OCI-M2 (cell line): Measurements from ENCODE around the gene L3MBTL3.
"Not testable (repeated sequence)": the region's sequence is repeated elsewhere in the genome, so short reads cannot be mapped to it uniquely, and the experiment has no call there.

Experiments used
- DNase-seq: peaks from one replicate; lab custom pipeline; 2025; ENCODE audit not compliant: unreplicated experiment; lab: John Stamatoyannopoulos, UW

L3MBTL3 gene

DNA sequence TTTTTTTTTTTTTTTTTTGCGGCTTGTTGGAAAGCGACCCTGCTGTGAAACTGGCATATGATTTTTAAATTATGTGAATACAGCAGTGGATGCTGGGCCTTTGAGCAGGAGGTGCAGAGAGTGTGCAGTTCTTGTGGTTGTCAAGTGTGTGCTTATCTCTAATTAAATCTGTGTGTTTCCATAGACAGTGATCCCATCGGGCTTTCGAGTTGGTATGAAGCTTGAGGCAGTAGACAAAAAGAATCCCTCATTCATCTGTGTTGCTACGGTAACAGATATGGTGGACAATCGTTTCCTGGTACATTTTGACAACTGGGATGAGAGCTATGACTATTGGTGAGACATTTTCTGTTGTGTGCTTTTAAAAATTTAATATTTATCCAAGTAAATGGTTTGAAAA, 52.4 kb downstream of the L3MBTL3 start:
- DNase-seq: no peak

DNA sequence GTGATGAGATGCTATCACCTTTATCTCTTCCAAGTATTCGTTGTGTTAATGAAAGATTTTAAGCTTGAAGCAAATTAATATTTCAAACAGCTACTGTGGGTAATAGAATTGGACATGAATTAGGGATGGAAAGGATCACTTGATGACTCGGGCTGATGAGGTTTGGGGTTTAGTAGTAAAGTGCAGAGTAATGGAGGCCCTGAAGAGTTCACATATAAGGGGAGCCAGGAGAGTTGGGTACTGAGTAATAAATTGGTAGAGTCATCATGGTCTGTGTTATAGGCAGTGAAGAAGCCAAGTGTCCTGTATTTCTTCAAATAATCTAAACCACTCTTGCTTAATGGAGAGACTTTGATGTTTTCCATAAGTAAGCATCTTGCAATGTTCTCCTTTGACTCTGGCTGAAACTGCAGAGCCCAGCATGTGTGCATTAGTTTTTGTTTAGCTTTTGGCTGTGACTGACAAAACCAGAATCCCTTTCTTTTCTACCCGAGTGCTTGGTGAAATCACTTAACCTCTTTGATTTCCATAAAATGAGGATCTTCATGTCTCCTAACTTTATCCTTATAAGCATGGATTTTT, 57.6 kb downstream of the L3MBTL3 start:
- DNase-seq: no peak

DNA sequence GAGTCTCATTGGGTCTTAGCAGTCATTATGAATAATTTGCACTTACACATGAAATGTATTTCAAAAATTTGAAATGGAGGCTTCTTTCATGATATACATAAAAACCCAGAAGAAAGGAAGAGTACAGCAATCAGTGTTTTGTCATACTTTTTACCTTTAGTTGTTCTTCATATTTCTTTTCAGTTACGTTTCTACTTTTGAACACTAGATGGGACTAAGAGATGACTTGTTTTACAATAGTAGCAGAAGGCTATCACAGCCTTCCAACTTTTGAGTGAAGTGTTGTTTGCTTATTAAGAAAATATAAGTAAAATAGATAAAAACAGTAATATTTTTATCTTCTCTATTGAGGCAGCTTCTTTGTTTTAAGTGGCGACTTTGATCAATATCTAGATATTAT, 58.1 kb downstream of the L3MBTL3 start:
- no peak for DNase-seq

DNA sequence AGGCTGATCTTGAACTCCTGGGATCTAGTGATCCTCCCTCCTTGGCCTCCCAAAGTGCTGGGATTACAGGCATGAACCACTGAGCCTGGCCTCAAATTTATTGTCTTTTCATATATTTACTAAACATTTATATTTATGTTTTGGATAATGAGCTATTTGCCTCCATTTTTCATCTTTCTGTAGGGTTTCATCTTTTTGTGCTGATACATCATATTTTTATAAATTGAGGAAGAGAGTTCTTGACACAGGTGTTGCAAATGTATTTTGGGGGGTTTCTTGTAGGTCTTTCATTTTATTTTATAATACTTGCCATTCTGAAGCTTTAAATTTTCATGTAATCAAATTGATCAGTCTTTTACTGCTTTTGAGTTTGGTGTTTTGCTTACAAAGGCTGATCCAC, 72.4 kb downstream of the L3MBTL3 start:
- no peak for DNase-seq

DNA sequence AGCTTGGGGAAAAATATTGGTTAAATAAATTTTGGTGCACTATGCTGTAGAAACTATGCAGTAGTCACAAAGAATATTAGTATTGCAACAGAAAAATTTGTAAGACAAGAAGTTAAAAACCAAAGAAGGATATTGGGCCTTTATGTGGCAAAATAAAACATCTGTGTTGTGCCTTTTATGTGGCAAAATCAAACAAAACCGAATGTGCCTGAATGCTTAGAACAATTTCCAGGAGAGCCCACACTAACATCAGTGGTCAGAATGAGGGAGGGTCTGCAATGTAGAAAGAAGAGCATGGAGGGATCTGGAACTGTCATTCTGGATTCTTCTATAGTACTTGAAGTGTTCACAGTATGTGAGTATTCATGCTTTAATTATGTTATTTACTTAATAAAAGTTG, 75.2 kb downstream of the L3MBTL3 start:
- no peak for DNase-seq

DNA sequence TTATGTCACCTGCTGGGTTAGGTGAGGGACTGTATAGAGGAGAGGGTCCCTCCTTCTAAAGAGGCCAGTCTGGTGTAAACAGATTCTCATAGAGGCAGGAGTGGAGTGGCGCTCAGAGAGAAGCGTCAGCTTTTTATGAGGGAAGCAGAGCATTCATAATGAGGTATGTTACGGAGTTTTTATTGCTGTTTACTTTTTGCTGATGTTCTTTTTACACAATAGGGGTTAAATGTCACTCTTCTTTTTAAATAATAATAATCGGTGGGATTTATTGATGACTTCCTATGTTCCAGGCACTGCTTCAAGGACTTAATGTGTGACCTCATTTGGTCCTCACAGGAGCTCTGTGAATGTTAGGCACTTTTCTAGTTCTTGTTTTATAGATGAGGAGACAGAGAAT, 79.9 kb downstream of the L3MBTL3 start:
- DNase-seq: no peak

DNA sequence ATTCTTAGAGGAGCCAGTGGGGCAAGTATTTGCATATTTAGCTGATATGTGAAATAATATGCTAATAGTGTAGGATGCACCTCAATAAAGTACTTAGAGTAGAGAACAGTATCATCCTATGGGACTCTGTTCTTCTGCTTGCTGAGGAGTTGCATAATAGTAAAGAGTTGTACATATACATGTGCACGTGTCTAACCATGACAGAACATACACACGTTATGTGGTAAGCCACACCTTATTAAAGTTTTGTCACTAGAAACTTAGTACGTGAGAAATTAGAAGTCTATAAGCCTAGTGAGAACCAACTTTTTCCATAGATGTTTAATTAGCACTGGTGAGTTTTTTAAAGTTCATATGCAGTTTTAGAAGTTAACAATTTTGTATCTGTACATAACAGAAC, 80.7 kb downstream of the L3MBTL3 start:
- DNase-seq: no peak

DNA sequence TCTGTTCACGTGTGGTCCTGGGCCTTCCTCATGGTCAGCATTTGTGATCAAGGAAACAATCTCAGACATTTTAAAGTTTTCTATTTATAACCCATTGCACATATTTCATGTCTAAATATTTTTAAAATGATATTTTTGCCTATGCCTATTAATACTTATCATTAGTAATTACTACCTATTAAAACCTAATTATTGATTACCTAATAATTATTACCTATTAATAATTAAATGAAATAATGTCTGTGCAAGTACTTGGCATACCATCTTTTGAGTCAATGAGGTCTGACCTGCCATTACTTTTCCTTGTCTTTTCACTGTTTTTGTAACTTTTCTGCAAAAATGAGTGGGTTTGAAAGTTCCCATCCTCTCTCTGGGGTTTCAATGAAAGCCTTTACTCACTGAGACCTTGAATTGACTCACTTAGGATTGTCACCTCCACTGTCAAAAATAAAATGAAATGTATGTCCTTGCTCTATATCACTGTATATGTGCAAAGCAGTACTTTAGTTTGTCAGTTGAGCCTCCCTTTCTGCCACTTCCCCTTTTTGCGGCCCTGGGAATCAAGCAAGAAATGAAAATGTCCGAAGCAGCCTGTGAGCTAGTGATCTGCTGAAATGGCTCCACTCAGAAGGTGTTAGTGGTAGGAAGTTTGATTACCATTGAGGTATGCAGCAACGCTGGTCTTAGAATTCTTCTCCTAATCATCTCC, 87.8 kb downstream of the L3MBTL3 start:
- DNase-seq: no peak

DNA sequence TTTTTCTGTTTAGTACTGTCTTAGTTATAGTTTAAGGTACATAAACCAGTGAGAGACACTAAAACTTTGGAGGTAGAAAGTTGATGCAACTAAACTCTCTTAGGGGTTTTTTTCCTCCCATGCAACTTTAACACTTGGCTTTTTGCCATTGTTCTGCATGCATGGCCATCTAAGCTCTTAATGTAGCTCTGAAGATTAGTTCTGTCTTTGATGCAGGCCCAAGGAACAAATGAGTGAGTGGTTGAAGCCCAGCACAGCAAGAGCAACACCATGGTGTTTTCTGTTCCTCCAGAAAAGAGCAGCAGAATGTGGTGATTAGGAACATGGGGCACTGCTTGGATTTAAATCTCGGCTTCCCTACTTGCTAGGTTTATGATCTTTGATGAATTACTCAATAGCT, 89.3 kb downstream of the L3MBTL3 start:
- DNase-seq: no peak

DNA sequence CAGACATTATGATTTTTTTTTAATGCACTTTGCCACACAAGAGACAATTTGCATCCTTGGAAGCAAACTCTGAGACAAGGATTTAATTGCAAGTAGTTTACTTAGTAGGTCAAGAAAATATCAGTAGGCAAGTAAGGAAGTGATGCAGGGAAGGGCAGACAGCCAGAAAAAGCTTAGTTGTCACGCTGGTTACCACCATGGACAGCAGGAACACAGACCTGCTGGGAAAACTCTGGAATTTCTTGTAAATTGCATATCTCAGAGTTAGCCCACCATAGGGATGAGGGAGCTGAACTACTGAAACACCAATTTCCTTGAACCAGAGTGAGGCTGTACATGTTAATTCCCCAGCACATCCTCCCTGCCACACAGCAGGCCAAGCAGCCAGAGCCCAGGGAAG, 92.7 kb downstream of the L3MBTL3 start:
- DNase-seq: no peak

DNA sequence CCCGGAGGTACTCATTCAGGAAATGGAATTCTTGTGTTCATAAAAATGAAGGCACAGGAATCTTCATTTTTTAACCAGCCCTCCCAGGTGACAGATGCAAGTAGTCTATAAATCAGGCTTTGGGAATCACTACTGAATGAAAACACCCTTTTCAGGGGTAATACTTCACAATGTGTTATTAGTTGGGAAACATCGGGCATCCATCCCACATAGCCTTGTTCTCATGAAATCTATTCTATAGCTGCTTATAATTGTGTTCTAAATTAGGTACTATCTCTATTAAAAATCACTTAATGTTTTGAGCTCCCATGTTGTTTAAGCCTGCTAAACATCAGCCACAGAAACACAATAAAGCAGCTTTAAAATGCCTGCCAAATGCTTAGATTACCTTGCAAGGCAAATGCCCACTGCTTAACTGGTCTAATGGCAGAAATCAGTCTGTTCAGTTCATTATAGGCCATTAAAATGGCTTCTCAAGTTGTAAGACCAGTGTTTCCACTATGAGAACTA, 94.9 kb downstream of the L3MBTL3 start:
- no peak for DNase-seq

DNA sequence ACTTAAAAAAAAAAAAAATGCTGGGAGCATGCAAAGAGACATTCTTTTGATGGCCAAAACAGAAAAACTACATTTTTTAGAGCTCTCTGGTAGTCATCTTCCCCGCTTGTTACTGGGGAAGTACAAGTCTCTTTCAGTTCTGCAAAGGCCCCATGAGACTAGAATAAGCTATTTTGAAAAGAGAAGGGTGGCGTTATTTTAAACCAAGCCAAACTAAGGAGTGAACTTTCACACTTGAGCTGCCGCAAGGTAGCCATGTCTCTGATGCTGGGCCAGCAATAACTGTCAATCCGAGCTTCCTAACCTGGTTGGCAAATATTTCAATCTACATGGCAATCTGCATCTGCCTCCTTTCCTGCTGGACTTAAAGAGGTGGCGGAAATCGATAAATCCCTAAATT, 96.7 kb downstream of the L3MBTL3 start:
- no peak for DNase-seq

DNA sequence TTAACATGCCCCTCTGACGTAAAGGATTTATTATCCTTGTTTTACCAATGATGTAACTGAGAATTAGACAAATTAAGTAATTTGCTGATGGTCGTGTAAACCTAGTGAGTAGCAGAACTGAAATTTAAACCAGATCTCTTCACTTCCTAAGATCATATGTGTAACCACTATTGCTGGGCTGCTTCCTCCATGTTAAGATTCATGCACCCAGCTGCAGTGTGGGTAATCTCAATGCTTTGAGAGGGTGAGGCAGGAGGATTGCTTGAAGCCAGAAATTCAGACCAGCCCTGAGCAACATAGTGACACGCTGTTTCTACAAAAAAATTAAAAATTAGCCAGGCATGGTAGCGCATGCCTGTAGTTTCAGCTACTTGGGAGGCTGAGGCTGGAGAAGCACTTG, 97.9 kb downstream of the L3MBTL3 start:
- DNase-seq: no peak

DNA sequence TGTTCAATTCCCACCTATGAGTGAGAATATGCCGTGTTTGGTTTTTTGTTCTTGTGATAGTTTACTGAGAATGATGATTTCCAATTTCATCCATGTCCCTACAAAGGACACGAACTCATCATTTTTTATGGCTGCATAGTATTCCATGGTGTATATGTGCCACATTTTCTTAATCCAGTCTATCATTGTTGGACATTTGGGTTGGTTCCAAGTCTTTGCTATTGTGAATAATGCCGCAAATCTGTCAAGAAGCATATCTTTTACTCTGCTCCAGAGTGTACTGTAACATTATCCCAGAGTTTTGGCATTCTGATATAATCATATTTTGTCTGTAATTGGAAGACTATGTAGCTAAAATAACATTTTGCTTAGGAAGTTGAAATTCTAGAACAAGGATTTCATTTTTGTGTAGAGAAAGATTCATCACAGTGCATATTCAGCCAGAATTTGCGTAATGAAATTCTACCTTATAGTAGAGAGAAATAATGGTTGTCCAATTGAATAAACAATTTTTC, 98.9 kb downstream of the L3MBTL3 start:
- not testable (repeated sequence) for DNase-seq

DNA sequence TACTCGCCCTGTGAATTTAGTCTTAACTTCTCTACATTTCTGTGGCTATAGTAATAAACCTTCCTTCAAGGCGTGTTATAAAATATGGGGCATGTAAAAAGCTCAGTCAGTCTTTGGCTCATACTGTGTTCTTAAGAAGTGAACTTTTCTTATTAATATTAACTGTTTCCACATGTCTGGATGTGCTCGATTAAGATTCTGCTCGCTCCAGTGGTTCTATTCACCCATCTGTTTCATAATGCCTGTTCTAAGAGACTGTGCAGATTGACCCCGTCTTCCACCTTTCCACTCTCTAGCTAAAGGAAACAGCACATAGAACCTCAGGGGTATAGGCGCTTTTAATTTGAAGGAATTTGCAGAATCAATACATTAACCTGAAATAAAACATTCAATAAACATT, 99.9 kb downstream of the L3MBTL3 start:
- no peak for DNase-seq

DNA sequence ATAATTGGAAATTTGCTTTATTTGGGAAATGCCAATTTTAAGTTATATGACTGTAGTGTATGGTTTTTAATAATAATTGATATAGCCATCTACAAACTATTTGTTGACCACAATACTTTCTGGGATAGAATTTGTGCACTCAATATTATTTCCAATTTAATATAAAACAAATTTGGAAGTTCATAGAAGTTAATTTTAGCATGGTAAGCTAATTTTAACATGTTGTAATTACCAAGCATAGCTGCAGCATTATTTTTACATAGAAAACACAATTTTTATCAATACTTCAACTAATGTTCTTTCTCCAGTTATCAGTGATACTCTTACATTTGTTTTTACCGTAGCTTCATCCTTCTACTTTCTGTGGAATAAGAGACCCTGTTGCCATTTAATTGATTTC, 100.8 kb downstream of the L3MBTL3 start:
- no peak for DNase-seq

DNA sequence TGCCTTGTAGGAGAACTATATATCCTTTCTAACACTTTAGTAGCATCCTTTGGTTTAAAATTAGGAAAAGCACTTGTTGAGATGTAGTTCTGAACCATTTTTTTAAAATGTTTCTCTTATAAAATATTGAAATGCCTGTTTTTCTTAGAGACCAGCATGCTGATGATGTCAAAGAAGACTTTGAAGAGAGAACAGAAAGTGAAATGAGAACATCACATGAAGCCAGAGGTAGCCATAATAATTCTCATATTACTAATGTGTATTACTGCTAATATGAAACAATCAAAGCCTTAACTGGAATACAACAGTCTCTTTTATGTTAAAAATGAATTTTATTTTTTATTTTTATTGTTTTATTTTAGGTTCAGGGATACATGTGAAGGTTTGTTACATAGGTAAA, 102.3 kb downstream of the L3MBTL3 start:
- DNase-seq: no peak

DNA sequence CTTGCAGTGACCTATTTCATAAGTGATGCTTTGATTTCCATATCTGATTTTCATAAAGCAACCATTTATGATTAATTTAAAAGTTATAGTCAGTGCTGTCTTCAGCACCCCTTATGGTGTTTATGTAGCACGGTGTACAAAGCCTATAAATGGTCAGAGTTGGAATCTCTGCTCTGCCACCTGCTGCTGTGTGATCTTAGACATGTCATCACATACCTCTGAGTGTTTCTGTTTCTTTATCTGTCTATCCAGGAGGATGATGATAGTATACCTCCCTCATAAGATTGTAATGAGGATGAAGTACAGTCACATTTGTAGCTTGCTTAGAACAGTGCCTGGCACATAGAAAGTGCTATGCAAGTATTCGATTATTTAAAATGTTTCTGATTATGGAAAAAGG, 103.9 kb downstream of the L3MBTL3 start:
- DNase-seq: no peak

DNA sequence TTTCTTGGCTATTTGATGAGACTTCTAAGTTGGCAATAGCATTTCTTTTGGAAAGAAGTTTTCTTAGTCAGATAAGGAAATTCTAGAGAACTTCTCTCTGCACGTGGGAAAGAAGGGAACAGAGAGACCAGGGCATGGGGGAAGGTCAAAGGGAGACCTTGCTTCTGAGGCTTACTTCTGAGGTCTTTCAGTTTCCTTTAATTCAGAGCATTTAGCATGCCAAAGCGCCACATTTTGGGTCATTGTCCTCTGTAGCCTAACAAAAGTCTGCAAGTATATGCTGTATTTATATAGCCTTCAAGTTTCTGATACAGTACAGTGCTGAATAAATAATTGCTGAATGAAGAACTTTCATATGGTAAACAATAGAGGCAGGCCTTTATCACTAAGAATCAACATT, 108.8 kb downstream of the L3MBTL3 start:
- DNase-seq: no peak

DNA sequence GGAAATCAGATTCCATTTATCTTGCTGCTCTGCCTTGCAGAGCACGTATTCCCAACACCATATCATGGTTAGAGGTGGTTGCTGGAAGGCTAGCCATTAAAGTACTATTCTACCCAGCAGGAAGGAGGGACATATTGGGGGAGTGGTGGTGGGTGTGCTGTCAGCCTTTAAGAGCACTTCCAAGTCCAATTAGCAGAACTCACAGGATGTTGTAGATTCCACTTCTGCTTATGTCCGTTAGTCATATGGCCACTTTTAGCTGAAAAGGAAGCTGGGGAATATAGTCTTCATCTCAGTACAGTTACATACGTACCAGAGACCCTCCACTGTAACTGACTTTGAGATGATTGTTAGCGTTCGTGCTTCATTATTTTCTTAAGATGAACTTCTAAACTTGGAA, 109.9 kb downstream of the L3MBTL3 start:
- no peak for DNase-seq

DNA sequence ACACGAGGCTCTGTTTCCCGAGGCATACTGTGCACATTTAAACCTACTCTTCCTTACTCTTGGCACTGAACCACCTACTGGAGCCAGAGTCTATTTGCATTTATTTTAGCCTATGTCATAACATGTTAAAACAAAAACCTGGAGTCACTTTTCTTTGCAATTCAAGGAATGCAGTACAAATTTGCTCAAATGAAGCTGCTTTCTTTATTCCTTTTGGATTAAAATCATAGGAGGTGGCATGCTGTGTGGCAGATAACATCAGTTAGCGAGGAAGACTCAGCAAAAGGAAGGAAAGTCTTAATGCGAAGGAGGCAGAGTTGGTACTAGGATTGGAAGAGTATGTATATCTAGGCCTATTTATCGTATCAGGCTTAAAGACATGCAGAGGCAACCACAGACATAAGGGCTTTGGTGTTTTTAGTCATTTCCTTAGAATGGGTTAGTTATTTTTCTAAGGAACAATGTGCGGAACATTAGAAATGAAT, 111.4 kb downstream of the L3MBTL3 start:
- no peak for DNase-seq

DNA sequence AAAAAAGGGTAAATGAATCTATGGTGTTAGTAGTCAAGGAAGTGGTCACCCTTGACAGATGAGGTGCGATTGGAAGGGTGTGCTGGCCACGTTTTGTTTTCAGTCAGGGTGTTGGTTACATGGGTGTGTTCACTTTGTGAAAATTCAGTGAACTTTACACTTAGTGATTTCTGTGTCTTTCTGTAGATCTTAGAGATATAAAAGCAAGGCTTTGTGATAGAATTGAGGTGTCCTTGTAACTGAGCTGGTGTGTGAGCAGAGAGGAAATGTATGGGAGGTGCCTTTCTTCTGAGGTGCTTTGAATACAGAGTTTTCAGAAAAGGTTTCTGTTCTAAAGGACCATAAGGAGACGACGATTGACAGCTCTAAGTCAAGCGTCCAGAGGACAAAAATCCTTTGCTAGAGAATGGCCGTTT, 113.9 kb downstream of the L3MBTL3 start:
- DNase-seq: no peak

DNA sequence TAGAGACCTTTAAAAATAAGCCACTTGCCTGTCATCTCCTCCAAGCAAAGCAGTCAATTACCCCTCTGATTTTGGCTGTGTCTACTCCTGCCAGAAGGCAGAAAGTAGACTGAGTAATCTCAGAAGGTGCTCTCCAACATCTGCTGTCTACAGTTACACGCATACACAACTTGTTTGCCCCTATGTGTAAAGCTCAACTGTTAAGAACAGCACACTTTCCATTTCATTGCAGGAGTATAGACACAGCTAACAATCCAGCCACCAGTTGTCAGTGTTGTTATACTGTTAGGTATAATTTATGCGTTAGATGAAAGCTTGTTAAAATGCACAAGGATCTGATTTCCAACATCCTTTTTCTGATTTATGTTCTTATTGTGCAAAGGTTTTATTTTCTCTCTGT, 116.2 kb downstream of the L3MBTL3 start:
- no peak for DNase-seq
